GM20000 (cell line): ENCODE data around the gene SLC9B1.
"Not testable (repeated sequence)": the region's sequence is repeated elsewhere in the genome, so short reads cannot be mapped to it uniquely, and the experiment has no call there.

Experiments
- DNase-seq: peaks from one replicate; pipeline ENCODE4 v3.0.0; 2012; ENCODE audit warnings: low spot score
- TF ChIP-seq, protein P1 (sequence below): IDR thresholded peaks from 2 replicates; pipeline ENCODE4 v1.5.1; 2012; ENCODE audit warnings: mild to moderate bottlenecking, control low read depth; ENCODE audit errors: extremely low read depth, missing control alignments

SLC9B1 gene

DNA sequence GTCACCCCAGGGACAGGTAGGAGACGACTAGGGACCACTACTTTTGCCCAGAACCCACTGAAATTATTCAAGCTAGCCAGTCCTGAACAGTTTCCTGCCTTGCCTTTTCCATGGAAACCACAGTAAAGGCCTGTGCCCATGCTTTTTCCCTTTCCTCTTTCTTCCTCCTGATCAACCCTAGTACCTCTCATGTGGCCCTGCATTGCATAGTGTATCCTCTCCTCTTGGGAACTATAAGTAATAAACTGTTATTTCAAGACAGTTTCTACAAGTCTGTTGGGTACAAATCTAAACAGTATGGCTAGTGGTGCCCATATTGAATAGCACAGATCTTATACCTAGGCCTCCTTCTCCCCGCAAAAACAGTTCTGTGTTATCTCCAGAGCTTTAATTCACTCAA lies 136.2 kb downstream of the SLC9B1 start:
- TF ChIP-seq, protein P1, sequence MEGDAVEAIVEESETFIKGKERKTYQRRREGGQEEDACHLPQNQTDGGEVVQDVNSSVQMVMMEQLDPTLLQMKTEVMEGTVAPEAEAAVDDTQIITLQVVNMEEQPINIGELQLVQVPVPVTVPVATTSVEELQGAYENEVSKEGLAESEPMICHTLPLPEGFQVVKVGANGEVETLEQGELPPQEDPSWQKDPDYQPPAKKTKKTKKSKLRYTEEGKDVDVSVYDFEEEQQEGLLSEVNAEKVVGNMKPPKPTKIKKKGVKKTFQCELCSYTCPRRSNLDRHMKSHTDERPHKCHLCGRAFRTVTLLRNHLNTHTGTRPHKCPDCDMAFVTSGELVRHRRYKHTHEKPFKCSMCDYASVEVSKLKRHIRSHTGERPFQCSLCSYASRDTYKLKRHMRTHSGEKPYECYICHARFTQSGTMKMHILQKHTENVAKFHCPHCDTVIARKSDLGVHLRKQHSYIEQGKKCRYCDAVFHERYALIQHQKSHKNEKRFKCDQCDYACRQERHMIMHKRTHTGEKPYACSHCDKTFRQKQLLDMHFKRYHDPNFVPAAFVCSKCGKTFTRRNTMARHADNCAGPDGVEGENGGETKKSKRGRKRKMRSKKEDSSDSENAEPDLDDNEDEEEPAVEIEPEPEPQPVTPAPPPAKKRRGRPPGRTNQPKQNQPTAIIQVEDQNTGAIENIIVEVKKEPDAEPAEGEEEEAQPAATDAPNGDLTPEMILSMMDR = no peak
- DNase-seq = no peak

- TF ChIP-seq, protein P1 = no peak
- DNase-seq = no peak
These were observed 138.2 kb downstream of the SLC9B1 start for GRCh38 chr4:102881343-102881742.

- DNase-seq = no peak
- TF ChIP-seq, protein P1 = no peak
These were observed 140.6 kb downstream of the SLC9B1 start for GRCh38 chr4:102878901-102879300.

DNA sequence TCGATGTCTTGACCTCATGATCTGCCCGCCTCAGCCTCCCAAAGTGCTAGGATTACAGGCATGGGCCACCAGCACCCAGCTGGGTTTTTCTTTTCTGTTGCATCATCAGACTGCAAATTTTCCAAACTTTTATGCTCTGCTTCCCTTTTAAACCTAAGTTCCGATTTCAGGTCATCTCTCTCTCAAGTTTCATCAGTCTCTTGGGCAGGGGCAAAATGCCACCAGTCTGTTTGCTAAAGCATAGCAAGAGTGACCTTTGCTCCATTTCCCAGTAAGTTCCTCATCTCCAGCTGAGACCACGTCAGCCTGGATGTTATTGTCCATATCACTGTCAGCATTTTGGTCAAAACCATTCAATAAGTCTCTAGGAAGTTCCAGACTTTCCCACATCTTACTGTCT lies 141.2 kb downstream of the SLC9B1 start:
- DNase-seq = not testable (repeated sequence)

GRCh38 chr4:102877477-102878106 lies 141.9 kb downstream of the SLC9B1 start:
- DNase-seq = not testable (repeated sequence)

DNA sequence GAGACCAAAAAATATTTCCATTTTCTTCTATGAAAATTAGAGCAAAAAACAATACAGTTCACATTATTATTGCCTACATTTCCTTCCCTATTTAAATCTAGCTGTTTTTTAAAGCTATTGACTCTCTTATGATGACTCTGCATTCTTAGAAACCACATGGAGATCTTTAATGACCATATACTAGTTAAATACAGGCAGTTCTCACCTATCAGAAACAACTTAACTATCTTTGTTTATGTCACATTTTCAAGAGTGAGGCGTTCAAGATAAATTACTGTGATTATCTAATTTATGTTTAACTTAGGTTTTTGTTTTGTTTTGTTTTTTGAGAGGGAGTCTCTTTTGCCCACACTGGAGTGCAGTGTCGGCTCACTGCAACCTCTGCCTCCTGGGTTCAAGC lies 147.7 kb downstream of the SLC9B1 start:
- TF ChIP-seq, protein P1 = no peak
- DNase-seq = no peak

DNA sequence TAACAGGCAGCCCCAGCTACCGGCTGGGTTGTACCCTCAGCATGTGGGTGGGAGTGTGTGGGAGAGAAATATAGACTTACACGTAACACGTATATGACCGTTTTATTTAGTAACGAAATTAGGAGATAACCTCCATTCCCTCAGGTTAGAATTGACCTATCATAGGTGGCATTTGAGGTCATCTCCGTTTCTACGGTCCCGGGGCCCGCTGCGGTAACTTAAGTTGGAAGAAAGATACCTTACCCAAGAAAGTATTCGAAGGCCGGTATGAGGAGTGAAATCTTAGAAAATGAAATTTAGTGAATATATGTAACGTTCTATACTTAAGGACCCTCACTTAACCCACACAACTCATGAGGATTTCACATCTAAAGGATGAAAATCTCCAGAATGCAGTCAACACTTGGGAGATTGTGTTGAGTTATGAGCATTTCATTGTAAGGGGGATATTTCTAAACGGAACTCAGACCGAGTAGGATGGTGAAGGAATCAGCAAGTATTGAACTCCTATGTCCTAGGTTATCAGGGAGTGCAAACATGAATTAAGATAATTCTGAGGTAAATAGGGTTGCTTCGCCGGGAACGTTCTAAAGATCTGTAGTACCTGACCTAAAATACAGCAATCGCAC lies 149.8 kb downstream of the SLC9B1 start:
- DNase-seq = peak; percentile 7
- TF ChIP-seq, protein P1 = no peak

- TF ChIP-seq, protein P1 = no peak
- DNase-seq = peak; percentile 92
These were observed 150.5 kb downstream of the SLC9B1 start, which contains the start of gene CISD2 for GRCh38 chr4:102868781-102869568. Gene CISD2 (plus strand): TSS chr4:102868992. CDS start chr4:102869085, 93 bp downstream.
